Nephron progenitor cell (in vitro differentiated cells): ENCODE data around the gene APBB3.

Experiments used
- DNase-seq: peaks from one replicate; pipeline ENCODE4 v3.0.0; 2021
- H3K27ac Mint-ChIP-seq: 2 replicates; pipeline ENCODE4 v1.8.0; 2021; ENCODE audit warnings: mild to moderate bottlenecking, moderate library complexity, mixed read lengths
- H3K27me3 Mint-ChIP-seq: 2 replicates; pipeline ENCODE4 v1.8.0; 2021; ENCODE audit warnings: mild to moderate bottlenecking, low read depth, mixed read lengths; ENCODE audit not compliant: poor library complexity
- H3K36me3 Mint-ChIP-seq: 2 replicates; pipeline ENCODE4 v1.8.0; 2021; ENCODE audit warnings: low read depth, mixed read lengths
- H3K4me1 Mint-ChIP-seq: 2 replicates; pipeline ENCODE4 v1.8.0; 2021; ENCODE audit warnings: mixed read lengths
- H3K4me3 Mint-ChIP-seq: 2 replicates; pipeline ENCODE4 v1.8.0; 2021; ENCODE audit warnings: mild to moderate bottlenecking, moderate library complexity, mixed read lengths
- H3K9me3 Mint-ChIP-seq: 2 replicates; pipeline ENCODE4 v1.8.0; 2021; ENCODE audit warnings: mild to moderate bottlenecking, moderate library complexity, mixed read lengths
- TF ChIP-seq, protein P1 (sequence below): fragments of 200-600 bp; sonication (generic); IDR thresholded peaks from 2 replicates; pipeline ENCODE4 v1.5.0; 2021; ENCODE audit warnings: antibody characterized with exemption

Gene APBB3

DNA sequence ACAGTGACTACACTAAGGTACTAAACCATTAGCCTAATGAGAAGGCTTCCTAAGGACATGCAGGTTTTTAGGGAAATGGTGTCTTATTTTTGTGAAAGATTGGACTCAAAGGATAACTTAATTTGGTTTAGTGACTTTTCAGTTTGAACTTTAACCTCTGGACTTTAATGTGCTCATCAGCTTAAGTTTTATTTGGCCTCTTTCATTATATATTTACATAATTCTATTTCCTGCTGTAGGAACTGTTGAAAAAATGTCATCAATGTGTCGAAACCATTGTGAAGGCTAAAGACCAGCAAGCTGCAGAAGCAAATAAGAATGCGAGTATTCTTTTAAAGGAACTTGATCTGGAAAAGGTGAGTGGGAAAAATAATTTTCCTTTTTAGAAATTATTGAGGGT, 51.3 kb downstream of the APBB3 start:
- H3K4me1 Mint-ChIP-seq: no peaks in the 10 kb centered on the region
- H3K4me3 Mint-ChIP-seq: no peak overlapping the region
- H3K27ac Mint-ChIP-seq: no peak overlapping the region
- DNase-seq: no peak
- peaks cover 75% of the 10 kb centered on the region for H3K36me3 Mint-ChIP-seq
- no peaks in the 10 kb centered on the region for H3K27me3 Mint-ChIP-seq
- TF ChIP-seq, protein P1, sequence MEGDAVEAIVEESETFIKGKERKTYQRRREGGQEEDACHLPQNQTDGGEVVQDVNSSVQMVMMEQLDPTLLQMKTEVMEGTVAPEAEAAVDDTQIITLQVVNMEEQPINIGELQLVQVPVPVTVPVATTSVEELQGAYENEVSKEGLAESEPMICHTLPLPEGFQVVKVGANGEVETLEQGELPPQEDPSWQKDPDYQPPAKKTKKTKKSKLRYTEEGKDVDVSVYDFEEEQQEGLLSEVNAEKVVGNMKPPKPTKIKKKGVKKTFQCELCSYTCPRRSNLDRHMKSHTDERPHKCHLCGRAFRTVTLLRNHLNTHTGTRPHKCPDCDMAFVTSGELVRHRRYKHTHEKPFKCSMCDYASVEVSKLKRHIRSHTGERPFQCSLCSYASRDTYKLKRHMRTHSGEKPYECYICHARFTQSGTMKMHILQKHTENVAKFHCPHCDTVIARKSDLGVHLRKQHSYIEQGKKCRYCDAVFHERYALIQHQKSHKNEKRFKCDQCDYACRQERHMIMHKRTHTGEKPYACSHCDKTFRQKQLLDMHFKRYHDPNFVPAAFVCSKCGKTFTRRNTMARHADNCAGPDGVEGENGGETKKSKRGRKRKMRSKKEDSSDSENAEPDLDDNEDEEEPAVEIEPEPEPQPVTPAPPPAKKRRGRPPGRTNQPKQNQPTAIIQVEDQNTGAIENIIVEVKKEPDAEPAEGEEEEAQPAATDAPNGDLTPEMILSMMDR: no peak
- peaks cover 15% of the 10 kb centered on the region for H3K9me3 Mint-ChIP-seq

DNA sequence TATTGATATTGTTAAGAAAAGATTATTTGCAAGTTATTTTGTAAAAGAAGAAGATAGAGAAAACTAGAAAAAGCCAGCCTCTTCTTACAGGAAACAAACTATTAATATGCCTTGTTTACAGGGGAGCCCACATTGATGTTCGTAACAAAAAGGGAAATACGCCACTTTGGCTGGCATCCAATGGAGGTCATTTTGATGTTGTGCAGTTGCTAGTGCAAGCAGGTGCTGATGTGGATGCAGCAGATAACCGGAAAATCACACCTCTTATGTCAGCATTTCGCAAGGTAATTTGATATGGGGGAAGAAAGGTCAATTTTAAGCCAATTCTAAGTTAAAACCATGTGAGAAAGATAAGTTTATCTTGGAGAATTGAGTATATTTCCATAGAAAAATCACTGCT, 54.5 kb downstream of the APBB3 start:
- no peaks in the 10 kb centered on the region for H3K4me1 Mint-ChIP-seq
- no peak overlapping the region for H3K27ac Mint-ChIP-seq
- H3K27me3 Mint-ChIP-seq: no peaks in the 10 kb centered on the region
- H3K9me3 Mint-ChIP-seq: no peaks in the 10 kb centered on the region
- H3K4me3 Mint-ChIP-seq: no peak overlapping the region
- TF ChIP-seq, protein P1: no peak
- no peak for DNase-seq
- peaks cover 84% of the 10 kb centered on the region for H3K36me3 Mint-ChIP-seq
